Activated T-cell treated with anti-CD3 and anti-CD28 coated beads, Interleukin-2, amount 50 U/mL, for 24 hours (primary cell): Measurements from ENCODE around the gene NR2C1.
"Not testable (repeated sequence)": the region's sequence is repeated elsewhere in the genome, so short reads cannot be mapped to it uniquely, and the experiment has no call there.

ENCODE experiments used
- DNase-seq: peaks from one replicate; pipeline ENCODE4 v3.0.0-alpha.2; 2020
- H3K27ac Mint-ChIP-seq: 2 replicates; pipeline ENCODE4 v1.8.0; 2020; ENCODE audit warnings: mild to moderate bottlenecking, mixed read lengths
- H3K27me3 Mint-ChIP-seq: 2 replicates; pipeline ENCODE4 v1.8.0; 2020; ENCODE audit warnings: mixed read lengths
- H3K36me3 Mint-ChIP-seq: 2 replicates; pipeline ENCODE4 v1.8.0; 2020; ENCODE audit warnings: low read depth, mixed read lengths
- H3K4me1 Mint-ChIP-seq: 2 replicates; pipeline ENCODE4 v1.8.0; 2020; ENCODE audit warnings: low read depth, mixed read lengths
- H3K4me3 Mint-ChIP-seq: 2 replicates; pipeline ENCODE4 v1.8.0; 2020; ENCODE audit warnings: mild to moderate bottlenecking, moderate library complexity, mixed read lengths
- H3K9me3 Mint-ChIP-seq: 2 replicates; pipeline ENCODE4 v1.8.0; 2020; ENCODE audit warnings: mixed read lengths

NR2C1 gene

GRCh38 chr12:95100264-95101190, 27.1 kb upstream of the NR2C1 start:
- H3K36me3 Mint-ChIP-seq = no peaks in the 10 kb centered on the region
- H3K27ac Mint-ChIP-seq = no peak overlapping the region
- H3K9me3 Mint-ChIP-seq = no peaks in the 10 kb centered on the region
- H3K4me1 Mint-ChIP-seq = peaks cover 19% of the 10 kb centered on the region
- H3K4me3 Mint-ChIP-seq = no peak overlapping the region
- DNase-seq = no peak
- H3K27me3 Mint-ChIP-seq = no peaks in the 10 kb centered on the region

- no peak overlapping the region for H3K4me3 Mint-ChIP-seq
Observed at GRCh38 chr12:95099270-95099790, 25.9 kb upstream of the NR2C1 start.

GRCh38 chr12:95096852-95097251, 23.4 kb upstream of the NR2C1 start:
- H3K27me3 Mint-ChIP-seq = no peaks in the 10 kb centered on the region
- no peaks in the 10 kb centered on the region for H3K36me3 Mint-ChIP-seq
- H3K4me3 Mint-ChIP-seq = no peak overlapping the region
- H3K4me1 Mint-ChIP-seq = no peaks in the 10 kb centered on the region
- DNase-seq = no peak
- H3K27ac Mint-ChIP-seq = no peak overlapping the region
- no peaks in the 10 kb centered on the region for H3K9me3 Mint-ChIP-seq

More at GRCh38 chr12:95099270-95099790, 25.9 kb upstream of the NR2C1 start:
- Mint-ChIP-seq H3K27me3 (no peaks in the 10 kb centered on the region), H3K4me1 (peaks cover 19% of the 10 kb centered on the region), H3K9me3 (no peaks in the 10 kb centered on the region), H3K27ac (no peak overlapping the region), H3K36me3 (no peaks in the 10 kb centered on the region)
- DNase-seq = no peak

GRCh38 chr12:95096378-95096777, 23.0 kb upstream of the NR2C1 start:
- no peaks in the 10 kb centered on the region for H3K36me3 Mint-ChIP-seq
- no peaks in the 10 kb centered on the region for H3K9me3 Mint-ChIP-seq
- H3K4me1 Mint-ChIP-seq = no peaks in the 10 kb centered on the region
- DNase-seq = no peak
- H3K27ac Mint-ChIP-seq = no peak overlapping the region
- H3K4me3 Mint-ChIP-seq = no peak overlapping the region
- H3K27me3 Mint-ChIP-seq = no peaks in the 10 kb centered on the region

GRCh38 chr12:95095866-95096265, 22.4 kb upstream of the NR2C1 start:
- H3K9me3 Mint-ChIP-seq, H3K36me3 Mint-ChIP-seq, H3K4me1 Mint-ChIP-seq, H3K4me3 Mint-ChIP-seq, H3K27ac Mint-ChIP-seq, DNase-seq, H3K27me3 Mint-ChIP-seq: not testable (repeated sequence)

- H3K4me3 Mint-ChIP-seq = no peak overlapping the region
- DNase-seq = no peak
- peaks cover 5% of the 10 kb centered on the region for H3K4me1 Mint-ChIP-seq
- H3K36me3 Mint-ChIP-seq = no peaks in the 10 kb centered on the region
- H3K9me3 Mint-ChIP-seq = no peaks in the 10 kb centered on the region
- H3K27ac Mint-ChIP-seq = no peak overlapping the region
- no peaks in the 10 kb centered on the region for H3K27me3 Mint-ChIP-seq
Observed at GRCh38 chr12:95089462-95089861, 16.0 kb upstream of the NR2C1 start.

- Mint-ChIP-seq H3K36me3 (no peaks in the 10 kb centered on the region), H3K27me3 (no peaks in the 10 kb centered on the region), H3K27ac (no peak overlapping the region), H3K9me3 (no peaks in the 10 kb centered on the region), H3K4me1 (peaks cover 5% of the 10 kb centered on the region), H3K4me3 (no peak overlapping the region)
- DNase-seq = no peak
Observed at GRCh38 chr12:95088379-95088778, 15.0 kb upstream of the NR2C1 start.

- H3K27me3 Mint-ChIP-seq = no peaks in the 10 kb centered on the region
Observed at GRCh38 chr12:95085612-95086011, 12.2 kb upstream of the NR2C1 start.

GRCh38 chr12:95083938-95084337, 10.5 kb upstream of the NR2C1 start:
- no peaks in the 10 kb centered on the region for H3K27me3 Mint-ChIP-seq
- DNase-seq = no peak
- H3K9me3 Mint-ChIP-seq = no peaks in the 10 kb centered on the region
- H3K4me3 Mint-ChIP-seq = no peak overlapping the region
- H3K27ac Mint-ChIP-seq = no peak overlapping the region
- no peaks in the 10 kb centered on the region for H3K36me3 Mint-ChIP-seq
- peaks cover 5% of the 10 kb centered on the region for H3K4me1 Mint-ChIP-seq

More at GRCh38 chr12:95085612-95086011, 12.2 kb upstream of the NR2C1 start:
- Mint-ChIP-seq H3K36me3 (no peaks in the 10 kb centered on the region), H3K9me3 (no peaks in the 10 kb centered on the region), H3K4me3 (no peak overlapping the region), H3K27ac (no peak overlapping the region), H3K4me1 (peaks cover 5% of the 10 kb centered on the region)
- no peak for DNase-seq

GRCh38 chr12:95083471-95083870, 10.1 kb upstream of the NR2C1 start:
- no peaks in the 10 kb centered on the region for H3K9me3 Mint-ChIP-seq
- H3K27me3 Mint-ChIP-seq = no peaks in the 10 kb centered on the region
- H3K4me1 Mint-ChIP-seq = peaks cover 5% of the 10 kb centered on the region
- no peaks in the 10 kb centered on the region for H3K36me3 Mint-ChIP-seq
- DNase-seq = no peak
- no peak overlapping the region for H3K27ac Mint-ChIP-seq
- H3K4me3 Mint-ChIP-seq = no peak overlapping the region

GRCh38 chr12:95077341-95077740, 3.9 kb upstream of the NR2C1 start:
- peaks cover 11% of the 10 kb centered on the region for H3K4me1 Mint-ChIP-seq

GRCh38 chr12:95074766-95075165, 1.3 kb upstream of the NR2C1 start:
- Mint-ChIP-seq H3K36me3 (peaks cover 18% of the 10 kb centered on the region), H3K9me3 (no peaks in the 10 kb centered on the region), H3K27me3 (no peaks in the 10 kb centered on the region), H3K4me1 (peaks cover 21% of the 10 kb centered on the region), H3K27ac (no peak overlapping the region), H3K4me3 (no peak overlapping the region)
- no peak for DNase-seq

More at GRCh38 chr12:95077341-95077740, 3.9 kb upstream of the NR2C1 start:
- peaks cover 8% of the 10 kb centered on the region for H3K36me3 Mint-ChIP-seq
- no peak overlapping the region for H3K27ac Mint-ChIP-seq
- no peak overlapping the region for H3K4me3 Mint-ChIP-seq
- no peak for DNase-seq
- no peaks in the 10 kb centered on the region for H3K27me3 Mint-ChIP-seq
- no peaks in the 10 kb centered on the region for H3K9me3 Mint-ChIP-seq

- peak overlapping the region; percentile 94 for H3K27ac Mint-ChIP-seq
- peak overlapping the region; percentile 96 for H3K4me3 Mint-ChIP-seq
- H3K9me3 Mint-ChIP-seq = no peaks in the 10 kb centered on the region
- H3K36me3 Mint-ChIP-seq = peaks cover 25% of the 10 kb centered on the region
- no peaks in the 10 kb centered on the region for H3K27me3 Mint-ChIP-seq
- H3K4me1 Mint-ChIP-seq = peaks cover 27% of the 10 kb centered on the region
- DNase-seq = no peak
Observed at GRCh38 chr12:95073698-95074520, 491 bp upstream of the NR2C1 start.

GRCh38 chr12:95070378-95070777, 3.0 kb downstream of the NR2C1 start:
- H3K4me1 Mint-ChIP-seq = peaks cover 30% of the 10 kb centered on the region
- no peaks in the 10 kb centered on the region for H3K9me3 Mint-ChIP-seq
- H3K27ac Mint-ChIP-seq = no peak overlapping the region
- no peak for DNase-seq
- peaks cover 44% of the 10 kb centered on the region for H3K36me3 Mint-ChIP-seq
- H3K27me3 Mint-ChIP-seq = no peaks in the 10 kb centered on the region
- H3K4me3 Mint-ChIP-seq = no peak overlapping the region
